ENCODE results near the gene GNPTAB. TPM values are rescaled to one million over a fixed set of nuclear protein-coding genes. Genes with fewer than 3 reads are reported as not detected.
"Not testable (repeated sequence)": the region's sequence is repeated elsewhere in the genome, so short reads cannot be mapped to it uniquely, and the experiment has no call there.

Gene GNPTAB
- total RNA-seq, 1 experiment from 2014 or later = 17.6 TPM

DNA sequence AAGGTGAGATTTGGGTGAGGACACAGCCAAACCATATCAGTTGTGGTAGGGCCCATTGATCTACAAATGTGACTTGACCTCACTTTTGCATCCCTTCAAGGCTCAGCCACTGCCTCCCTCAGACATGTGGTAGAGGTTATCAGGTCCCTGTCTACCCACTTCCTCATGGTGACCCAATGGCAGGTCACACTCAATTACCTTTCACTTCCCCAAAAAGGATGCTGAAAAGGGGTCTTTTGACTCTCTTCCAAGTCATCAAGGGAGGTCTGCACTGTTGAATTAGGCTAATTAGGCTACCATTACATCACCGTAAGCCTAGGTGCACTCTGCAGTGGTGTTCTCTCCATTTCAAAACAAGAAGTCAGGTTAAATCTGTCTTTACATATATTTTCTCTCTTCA lies 24.0 kb upstream of the GNPTAB start:
- no peak for DNase-seq (ENCODE audit: extremely low read depth, low read depth)

DNA sequence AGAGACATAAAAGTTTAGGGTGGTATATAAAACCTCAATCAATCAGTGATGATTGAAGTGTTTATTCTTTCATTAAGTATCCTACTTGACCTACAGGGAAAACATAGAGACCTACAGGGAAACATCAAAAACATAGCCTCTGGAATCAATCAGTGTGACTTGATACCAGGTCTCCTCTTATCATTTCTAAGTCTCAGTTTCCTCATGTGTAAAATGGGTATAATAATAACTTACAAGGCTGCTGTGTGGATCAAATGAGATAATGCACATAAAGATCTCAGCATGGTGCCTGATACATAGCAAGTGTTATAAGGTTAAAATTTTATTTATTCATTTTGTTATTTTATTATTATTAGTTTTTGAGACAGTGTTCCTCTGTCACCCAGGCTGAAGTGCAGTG lies 22.2 kb upstream of the GNPTAB start:
- DNase-seq (ENCODE audit: extremely low read depth, low read depth) = no peak

DNA sequence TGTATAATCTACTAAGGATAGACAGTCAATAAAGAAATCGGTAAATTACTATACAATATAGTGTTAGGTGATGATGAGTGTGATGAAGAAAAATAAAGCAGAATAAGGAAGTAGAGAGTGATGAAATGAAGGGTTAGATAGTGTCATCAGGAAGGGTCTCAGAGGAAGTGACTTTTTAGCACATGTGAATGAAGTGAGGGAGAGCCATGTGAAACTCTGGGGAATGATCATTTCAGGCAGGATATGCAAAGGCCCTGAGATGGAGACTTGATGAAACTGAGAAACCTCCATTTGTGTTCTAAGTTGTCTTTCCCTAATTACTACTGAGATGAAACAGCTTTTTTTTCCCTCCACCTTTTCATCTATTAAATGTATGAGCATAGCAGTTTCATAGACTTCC lies 19.4 kb upstream of the GNPTAB start:
- no peak for DNase-seq (ENCODE audit: extremely low read depth, low read depth)

DNA sequence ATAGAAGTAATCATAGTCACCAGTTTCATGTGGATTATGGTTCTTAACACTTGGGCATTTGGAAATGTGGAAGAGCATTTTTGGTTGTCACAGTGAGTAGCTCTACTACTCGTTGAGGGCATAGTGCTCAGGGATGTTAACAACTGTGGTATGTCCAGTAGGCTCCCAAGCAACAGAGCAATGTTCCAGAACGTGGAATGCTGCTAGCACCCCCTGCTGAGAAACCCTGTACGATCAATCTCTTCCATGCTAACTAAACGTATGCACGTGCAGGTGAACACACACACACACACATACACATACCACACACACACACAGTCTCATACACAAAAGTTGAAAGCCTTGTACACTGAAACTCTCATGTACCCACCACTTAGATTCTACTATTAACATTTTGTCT lies 16.6 kb upstream of the GNPTAB start:
- DNase-seq (ENCODE audit: extremely low read depth, low read depth) = no peak

DNA sequence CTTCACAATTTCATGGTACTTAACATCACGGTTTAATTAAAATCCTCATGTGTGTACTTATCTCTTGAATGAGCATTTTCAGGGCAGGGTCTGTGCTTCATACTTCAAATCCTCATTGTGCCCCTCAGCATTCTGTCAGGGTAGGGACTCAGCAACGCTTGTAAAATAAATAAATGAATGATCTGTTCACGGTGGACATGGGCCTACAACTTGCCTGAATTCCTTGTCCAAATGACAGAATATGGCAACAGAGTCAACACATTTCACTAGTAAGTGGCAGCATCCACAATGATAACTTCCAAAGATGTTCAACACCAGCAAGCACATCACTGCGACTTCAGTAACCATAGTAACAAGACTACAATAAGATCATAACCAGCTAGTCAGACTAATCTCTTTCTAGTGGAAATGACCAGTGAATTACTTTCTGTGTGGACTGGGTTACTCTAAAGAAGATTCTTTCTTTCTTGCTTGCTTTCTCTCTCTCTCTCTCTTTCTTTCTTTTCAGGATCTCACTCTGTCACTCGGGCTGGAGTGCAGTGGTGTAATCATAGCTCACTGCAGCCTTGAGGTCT lies 14.5 kb upstream of the GNPTAB start:
- no peak for DNase-seq (ENCODE audit: extremely low read depth, low read depth)

DNA sequence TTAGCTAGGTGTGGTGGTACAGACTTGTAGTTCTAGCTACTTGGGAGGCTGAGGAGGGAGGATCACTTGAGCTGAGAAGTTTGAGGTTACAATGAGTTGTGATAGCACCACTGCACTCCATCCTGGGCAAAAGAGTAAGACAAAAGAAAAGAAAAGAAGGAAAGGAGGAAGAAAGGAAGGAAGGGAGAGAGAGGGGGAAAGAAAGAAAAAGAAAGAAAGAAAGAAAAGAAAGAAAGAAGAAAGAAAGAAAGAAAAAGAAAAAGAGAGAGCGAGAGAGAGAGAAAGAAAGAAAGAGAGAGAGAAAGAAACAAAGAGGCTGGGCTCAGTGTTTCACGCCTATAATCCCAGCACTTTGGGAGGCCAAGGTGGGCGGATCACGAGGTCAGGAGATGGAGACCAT lies 10.3 kb upstream of the GNPTAB start:
- no peak for DNase-seq (ENCODE audit: extremely low read depth, low read depth)

DNA sequence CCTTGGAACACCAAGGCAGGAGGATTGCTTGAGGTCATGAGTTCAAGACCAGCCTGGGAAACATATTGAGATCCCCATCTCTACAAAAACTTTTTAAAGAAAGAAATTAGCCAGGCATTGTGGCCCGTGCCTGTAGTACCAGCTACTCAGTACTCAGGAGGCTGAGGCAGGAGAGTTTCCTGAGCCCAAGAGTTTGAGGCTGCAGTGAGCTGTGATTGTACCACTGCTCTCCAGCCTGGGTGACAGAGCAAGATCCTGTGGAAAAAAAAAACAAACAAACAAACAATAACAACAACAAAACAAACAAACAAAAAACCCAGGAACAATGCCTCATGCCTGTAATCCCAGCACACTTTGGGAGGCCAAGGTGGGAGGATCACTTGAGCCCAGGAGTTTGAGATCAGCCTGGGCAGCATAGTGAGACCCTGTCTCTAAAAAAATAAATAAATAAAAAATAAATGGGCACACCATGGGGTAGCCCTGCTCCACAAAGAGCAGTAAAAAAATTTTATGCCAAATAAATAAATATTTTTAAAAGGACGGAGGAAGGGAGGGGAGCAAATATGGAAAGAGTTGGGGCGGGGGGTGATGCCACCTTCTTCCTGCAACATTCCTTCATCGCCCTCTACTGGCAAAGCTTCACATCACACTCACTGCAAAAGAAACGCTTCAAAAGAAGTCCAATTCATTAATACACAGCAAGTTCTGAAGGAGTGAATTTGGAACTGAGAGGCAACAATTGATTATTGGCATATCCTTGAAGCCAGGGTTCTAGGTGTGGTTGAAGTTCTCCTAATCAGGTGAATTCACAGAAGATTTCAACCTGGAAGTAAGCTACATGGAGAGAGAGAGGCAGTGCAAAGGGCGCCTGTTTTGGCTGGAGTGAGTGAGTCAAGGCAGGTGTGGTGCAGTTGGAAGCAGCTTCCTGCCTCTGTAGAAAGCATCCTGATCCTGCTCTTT lies 8.8 kb upstream of the GNPTAB start:
- DNase-seq (ENCODE audit: extremely low read depth, low read depth) = peak; percentile 63

DNA sequence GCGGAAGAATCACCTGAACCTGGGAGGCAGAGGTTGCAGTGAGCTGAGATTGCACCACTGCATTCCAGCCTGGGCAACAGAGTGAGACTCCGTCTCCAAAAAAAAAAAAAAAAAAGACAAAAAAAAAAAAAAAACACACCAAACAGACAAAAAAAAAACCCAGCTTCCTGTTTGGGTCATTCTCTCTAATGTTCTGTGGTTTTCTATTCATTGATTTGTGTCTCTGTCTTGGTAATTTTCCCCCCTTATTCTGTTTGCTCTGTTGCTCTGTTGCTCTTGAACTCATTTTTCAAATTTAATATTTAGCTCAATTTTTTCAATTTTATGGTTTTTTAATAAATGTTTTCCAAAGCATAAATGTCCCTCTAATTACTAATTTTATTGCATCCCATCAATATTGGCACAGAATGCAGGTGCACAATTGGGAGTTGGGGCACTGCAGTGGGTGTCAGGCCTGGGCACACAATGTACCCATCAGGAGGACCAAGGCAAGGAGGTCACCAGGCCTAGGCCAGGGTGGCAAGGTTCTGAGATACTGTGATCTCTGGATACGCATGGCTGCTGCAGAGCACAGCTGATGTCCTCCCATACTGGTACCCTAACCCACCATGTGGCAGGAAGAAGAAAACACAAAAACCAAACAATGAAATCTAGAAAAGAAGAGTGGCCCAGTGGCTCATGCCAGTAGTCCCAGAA lies 8.0 kb upstream of the GNPTAB start:
- no peak for DNase-seq (ENCODE audit: extremely low read depth, low read depth)

DNA sequence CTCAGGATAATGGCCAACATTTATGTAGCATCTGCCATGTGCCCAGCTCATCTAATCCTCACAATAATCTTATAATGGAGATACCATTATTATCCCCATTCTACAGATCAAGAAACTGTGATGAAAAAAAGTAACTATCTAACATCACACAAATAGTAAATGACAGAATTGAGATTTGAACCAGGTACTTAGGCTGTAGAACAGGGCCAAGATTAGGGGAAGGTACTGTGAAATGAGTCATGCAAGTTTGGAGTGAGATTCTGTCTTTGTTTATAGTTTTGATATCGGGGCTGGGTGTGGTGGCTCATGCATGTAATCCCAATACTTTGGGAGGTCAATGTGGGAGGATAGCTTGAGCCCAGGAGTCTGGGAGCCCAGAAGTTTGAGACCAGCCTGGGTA lies 1.3 kb upstream of the GNPTAB start:
- DNase-seq (ENCODE audit: extremely low read depth, low read depth) = no peak

DNA sequence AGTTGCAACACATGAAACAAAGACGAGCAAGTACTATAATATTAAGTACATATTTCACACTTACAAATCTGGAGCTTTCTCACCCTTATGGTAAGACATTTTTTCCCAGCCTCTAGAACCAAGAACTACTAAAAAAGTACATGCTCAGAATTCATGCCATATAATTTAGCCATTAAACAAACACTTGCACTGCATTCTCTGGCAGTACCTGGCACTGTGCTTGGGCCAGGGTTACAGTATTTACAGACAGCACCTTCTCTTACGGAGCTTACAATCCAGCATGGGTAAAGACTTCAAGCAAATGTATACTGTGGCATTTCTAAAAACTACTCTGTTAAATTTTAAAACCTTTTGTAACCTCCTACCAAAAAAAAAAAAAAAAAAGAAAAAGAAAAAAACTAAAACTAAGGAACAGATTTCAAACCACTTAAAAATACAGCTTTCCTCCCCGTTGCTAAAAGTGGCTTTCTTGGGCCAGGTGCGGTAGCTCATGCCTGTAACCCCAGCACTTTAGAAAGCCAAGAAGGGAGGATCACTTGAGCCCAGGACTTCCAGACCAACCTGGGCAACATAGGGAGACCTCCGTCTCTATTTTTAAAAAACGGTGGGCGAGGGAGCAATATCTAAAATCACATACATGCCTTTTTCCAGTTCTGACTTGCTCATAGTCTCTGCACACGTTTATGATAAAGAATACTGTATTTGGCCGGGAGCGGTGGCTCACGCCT lies 956 bp downstream of the GNPTAB start:
- no peak for DNase-seq (ENCODE audit: extremely low read depth, low read depth)

DNA sequence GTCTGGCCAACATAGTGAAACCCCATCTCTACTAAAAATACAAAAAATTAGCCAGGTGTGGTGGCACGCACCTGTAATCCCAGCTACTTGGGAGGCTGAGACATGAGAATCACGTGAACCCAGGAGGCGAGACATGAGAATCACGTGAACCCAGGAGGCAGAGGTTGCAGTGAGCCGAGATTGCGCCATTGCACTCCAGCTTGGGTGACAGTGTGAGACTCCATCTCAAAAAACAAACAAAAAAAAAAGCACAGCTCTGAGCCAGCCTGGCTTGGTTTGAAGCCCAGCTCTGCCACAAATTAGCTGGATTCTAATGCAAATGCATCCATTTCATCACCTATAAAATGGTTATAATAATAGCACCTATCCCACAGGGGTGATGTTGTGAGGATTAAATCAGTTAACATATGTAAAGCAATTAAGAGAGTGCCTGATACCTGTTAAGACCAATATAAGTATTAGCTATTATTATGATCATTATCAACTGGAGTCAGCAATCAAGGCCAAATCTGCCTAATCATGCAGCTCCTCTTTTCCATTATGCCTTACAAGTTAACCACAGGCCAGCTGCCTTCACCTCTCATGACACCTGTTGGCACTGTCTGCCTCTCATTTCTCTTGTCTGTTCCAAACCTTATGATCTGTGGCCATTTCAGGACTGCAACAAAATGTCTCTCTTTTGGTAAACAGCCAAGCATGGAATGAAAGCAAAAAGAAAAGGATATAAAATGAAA lies 2.1 kb downstream of the GNPTAB start:
- no peak for DNase-seq (ENCODE audit: extremely low read depth, low read depth)

DNA sequence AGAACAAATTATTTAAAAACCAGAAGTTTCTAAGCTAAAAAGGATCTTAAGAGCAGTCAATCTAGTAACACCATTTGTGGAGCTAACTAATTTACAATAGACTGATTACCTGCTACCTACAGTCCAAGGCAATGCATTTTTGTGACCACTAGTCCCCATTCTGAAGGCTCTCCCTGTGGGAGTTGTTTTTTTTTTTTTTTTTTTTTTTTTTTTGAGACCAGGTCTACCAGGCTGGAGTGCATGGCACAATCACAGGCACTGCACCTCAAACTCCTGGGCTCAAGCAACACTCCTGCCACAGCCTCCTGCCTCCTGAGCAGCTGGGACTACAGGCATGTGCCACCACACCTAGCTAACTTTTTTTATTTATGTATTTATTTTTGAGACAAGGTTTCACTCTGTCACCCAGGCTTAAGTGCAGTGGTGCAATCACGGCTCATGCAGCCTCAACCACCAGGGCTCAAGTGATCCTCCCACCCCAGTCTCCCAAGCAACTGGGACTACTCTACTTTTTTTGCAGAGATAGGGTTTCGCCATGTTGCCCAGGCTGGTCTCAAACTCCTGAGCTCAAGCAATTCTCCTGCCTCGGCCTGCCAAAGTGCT lies 3.9 kb downstream of the GNPTAB start:
- no peak for DNase-seq (ENCODE audit: extremely low read depth, low read depth)

DNA sequence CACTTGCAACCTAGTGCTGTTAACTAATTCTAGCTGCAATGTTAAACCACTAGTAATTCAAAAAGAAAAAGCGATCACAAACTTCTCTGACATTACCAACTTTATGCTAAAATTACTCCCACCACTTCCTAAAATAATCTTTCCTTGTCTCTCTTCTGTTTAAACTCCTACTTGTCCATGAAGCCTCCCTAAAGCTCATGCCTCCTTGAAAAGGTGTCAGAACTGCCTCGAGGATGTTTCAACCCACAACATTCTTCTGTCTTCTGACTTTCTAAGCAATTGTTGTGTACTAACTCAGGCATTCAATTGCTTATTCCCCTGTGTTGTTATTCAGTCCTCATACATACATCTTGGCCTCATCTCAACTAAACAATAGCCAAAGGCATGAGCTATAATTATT lies 5.9 kb downstream of the GNPTAB start:
- DNase-seq (ENCODE audit: extremely low read depth, low read depth) = no peak

DNA sequence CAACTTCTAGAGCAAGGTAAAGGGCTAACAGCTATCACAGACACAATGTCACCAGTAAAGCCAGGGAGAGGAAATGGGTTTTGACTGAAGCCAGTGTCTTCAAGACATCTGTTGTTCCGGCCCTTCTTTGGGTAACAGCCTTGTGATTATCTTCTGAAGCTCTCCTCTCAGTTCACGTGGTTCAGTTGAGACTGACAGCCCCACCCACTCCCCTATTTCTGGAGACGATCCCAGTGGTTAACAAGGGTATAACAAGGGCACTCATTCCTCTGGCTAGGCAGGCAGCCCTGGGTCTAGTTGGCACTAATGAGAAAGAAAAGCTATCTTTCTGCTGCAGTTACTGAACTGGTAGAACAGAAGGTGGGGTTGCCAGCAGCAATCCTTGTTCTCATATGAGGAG lies 6.9 kb downstream of the GNPTAB start:
- peak; percentile 49 for DNase-seq (ENCODE audit: extremely low read depth, low read depth)

DNA sequence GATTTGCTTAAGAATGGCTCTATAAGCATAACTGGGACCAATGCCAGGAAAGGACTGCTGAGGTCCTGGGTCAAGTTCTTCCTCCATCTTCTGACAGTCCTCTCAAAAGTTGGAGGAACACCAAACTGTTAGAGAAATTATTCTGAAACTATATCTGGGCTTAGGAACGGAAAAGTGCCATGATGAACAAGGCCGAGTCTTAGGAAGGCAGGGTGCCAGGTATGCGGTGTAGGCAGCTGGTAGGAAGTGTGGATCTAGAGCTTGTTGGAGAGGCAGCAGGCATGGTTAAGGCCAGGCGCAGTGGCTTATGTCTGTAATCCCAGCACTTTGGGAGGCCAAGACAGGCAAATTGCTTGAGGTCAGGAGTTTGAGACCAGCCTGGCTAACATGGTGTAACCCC lies 7.7 kb downstream of the GNPTAB start:
- DNase-seq (ENCODE audit: extremely low read depth, low read depth) = no peak

DNA sequence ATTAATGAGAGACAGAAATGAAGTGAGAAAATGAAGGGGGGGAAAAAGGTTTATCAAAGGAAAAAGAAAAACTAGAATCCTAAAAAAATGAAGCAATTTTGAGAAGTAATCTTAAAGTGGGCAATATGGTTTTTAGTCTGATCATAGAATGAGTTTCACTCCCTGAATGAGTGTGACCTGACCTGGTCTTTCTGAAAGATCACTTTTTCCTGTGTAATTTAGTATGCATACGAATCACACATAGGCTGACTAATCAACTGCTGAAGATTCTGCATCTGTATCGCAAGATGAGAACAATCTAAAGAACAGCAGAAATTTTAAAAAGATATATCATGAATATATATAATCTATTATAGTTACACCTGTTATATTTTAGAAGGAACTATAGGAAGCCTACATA lies 11.3 kb downstream of the GNPTAB start:
- DNase-seq (ENCODE audit: extremely low read depth, low read depth) = no peak

DNA sequence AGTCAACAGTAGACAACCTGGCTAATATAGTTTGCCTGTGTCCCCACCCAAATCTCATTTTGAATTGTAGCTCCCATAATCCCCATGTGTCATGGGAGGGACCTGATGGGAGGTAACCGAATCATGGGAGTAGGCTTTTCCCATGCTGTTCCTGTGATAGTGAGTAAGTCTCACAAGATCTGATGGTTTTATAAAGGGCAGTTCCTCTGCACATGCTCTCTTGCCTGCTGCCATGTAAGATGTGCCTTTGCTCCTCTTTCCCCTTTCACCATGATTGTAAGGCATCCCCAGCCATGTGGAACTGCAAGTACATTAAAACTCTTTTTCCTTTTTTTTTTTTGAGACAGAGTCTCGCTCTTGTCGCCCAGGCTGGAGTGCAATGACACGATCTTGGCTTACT lies 12.1 kb downstream of the GNPTAB start:
- DNase-seq (ENCODE audit: extremely low read depth, low read depth) = not testable (repeated sequence)

DNA sequence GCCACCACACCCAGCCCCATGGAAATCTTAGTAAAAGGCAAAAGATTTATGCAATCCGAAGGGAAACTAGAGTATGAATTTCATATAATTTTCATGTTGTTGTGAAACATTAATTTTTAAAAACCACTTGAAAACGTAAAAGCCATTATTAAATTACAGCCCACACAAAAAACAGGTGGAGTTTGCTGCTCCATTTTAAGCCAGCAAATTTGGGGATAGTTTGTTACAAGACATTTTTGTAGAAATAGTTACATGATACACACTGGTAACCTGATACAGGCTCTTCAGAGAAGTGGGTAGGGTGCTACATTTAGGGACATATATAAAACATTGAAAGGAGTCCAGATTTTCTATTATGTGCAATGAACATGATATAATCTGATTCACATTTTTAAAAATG lies 17.6 kb downstream of the GNPTAB start:
- no peak for DNase-seq (ENCODE audit: extremely low read depth, low read depth)

DNA sequence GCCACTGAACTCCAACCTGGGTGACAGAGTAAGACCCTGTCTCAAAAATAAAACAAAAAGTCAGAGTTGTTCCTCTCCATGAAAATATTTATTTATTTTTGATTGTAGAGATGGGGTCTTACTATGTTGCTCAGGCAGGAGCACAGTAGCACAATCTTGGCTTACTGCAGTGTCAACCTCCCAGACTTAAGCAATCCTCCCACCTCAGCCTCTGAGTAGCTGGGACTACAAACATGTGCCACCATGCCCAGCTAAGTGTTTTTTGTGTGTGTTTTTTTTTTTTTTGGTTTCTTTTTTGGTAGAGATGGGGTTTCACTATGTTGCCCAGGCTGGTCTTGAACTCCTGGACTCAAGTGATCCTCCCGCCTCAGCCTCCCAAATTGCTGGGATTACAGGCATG lies 18.0 kb downstream of the GNPTAB start:
- DNase-seq (ENCODE audit: extremely low read depth, low read depth) = not testable (repeated sequence)

DNA sequence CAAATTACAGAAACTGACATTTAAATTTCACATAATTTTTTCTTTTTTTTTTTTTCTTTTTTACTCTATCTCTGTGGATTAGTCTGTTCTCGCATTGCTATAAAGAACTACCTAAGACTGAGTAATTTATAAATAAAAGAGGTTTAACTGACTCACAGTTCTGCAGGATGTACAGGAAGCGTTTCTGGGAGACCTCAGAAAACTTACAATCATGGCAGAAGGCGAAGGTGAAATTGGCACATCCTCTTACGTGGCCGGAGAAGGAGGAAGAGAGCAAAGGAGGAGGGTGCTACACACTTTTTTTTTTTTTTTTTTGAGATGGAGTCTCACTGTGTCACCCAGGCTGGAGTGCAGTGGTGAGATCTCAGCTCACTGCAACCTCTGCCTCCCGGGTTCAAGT lies 19.4 kb downstream of the GNPTAB start:
- not testable (repeated sequence) for DNase-seq (ENCODE audit: extremely low read depth, low read depth)

All from NCI-H460 (cell line).